Measurements from ENCODE around the gene BMS1. TPM values are rescaled to one million over a fixed set of nuclear protein-coding genes. Genes with fewer than 3 reads are reported as not detected.

The BMS1 gene
- total RNA-seq, 1 experiment from 2014 or later: 40.0 TPM

GRCh38 chr10:42809676-42810075, 27.1 kb downstream of the BMS1 start:
- H3K79me2 ChIP-seq (ENCODE audit: insufficient read depth, low read length): peaks cover 97% of the 10 kb centered on the region
- no peak overlapping the region for H3K27ac ChIP-seq (ENCODE audit: low read depth, low read length)
- H3K4me2 ChIP-seq (ENCODE audit: low read length): no peak overlapping the region
- H3K9me2 ChIP-seq (ENCODE audit: insufficient read depth): no peaks in the 10 kb centered on the region
- no peaks in the 10 kb centered on the region for H4K20me1 ChIP-seq (ENCODE audit: insufficient read depth)
- no peaks in the 10 kb centered on the region for H3K4me1 ChIP-seq (ENCODE audit: control insufficient read depth in 1 of 2, insufficient read depth in 2 of 2, low read length in 2 of 2)
- H2AFZ ChIP-seq (ENCODE audit: low read depth, low read length, poor library complexity, severe bottlenecking): no peak overlapping the region
- no peaks in the 10 kb centered on the region for H3K27me3 ChIP-seq (ENCODE audit: insufficient read depth, low read length)
- H3K9me3 ChIP-seq (ENCODE audit: control insufficient read depth in 1 of 2, insufficient read depth in 1 of 2, low read depth in 1 of 2, low read length in 2 of 2): no peaks in the 10 kb centered on the region
- intact Hi-C loops (cut with micrococcal nuclease): no loop called here
- RAD21 ChIA-PET (ENCODE audit: low non-redundant PET in 1 of 2, low total read pairs in 2 of 2, uncharacterized antibody in 2 of 2, unreplicated experiment in 2 of 2): no interaction called here
- BruUV-seq (replicated peaks): no TSS peak
- CTCF ChIA-PET: no interaction called here
- H3K9ac ChIP-seq (ENCODE audit: low read length): no peak overlapping the region
- POLR2A ChIA-PET: no interaction called here
- H3K4me3 ChIP-seq (replicated peaks in 1 of 2; ENCODE audit: low read depth in 1 of 2, low read length in 2 of 2): no peak overlapping the region
- no peak for DNase-seq (ENCODE audit: low read depth, low spot score)
- H3K36me3 ChIP-seq (ENCODE audit: control insufficient read depth in 1 of 2, insufficient read depth in 2 of 2, low read length in 2 of 2): peaks cover 27 to 46% of the 10 kb centered on the region in 2 experiments
- no peak for ATAC-seq
- TF ChIP-seq EGR1 (IDR thresholded peaks at IDR 0.05; ENCODE audit: low read depth) (no peak), MAX (IDR thresholded peaks at IDR 0.05) (no peak), SRF (IDR thresholded peaks at IDR 0.05; ENCODE audit: low read depth) (no peak), CTCF (IDR thresholded peaks at IDR 0.05 in 2 of 3, conservative IDR thresholded peaks at IDR 0.05 in 1 of 3; ENCODE audit: borderline replicate concordance in 1 of 3, insufficient read depth in 1 of 3, low read depth in 2 of 3, low read length in 2 of 3) (no peak), ELF1 (IDR thresholded peaks at IDR 0.05; ENCODE audit: borderline replicate concordance, low read depth) (no peak), ZFX (IDR thresholded peaks at IDR 0.05) (no peak)

- Histone ChIP-seq H3K9ac (ENCODE audit: low read length) (no peak overlapping the region), H3K4me3 (replicated peaks in 1 of 2; ENCODE audit: low read depth in 1 of 2, low read length in 2 of 2) (no peak overlapping the region), H4K20me1 (ENCODE audit: insufficient read depth) (no peaks in the 10 kb centered on the region), H3K27me3 (ENCODE audit: insufficient read depth, low read length) (no peaks in the 10 kb centered on the region), H3K79me2 (ENCODE audit: insufficient read depth, low read length) (peaks cover 87% of the 10 kb centered on the region), H3K9me3 (ENCODE audit: control insufficient read depth in 1 of 2, insufficient read depth in 1 of 2, low read depth in 1 of 2, low read length in 2 of 2) (no peaks in the 10 kb centered on the region), H3K4me1 (ENCODE audit: control insufficient read depth in 1 of 2, insufficient read depth in 2 of 2, low read length in 2 of 2) (no peaks in the 10 kb centered on the region), H3K27ac (ENCODE audit: low read depth, low read length) (no peak overlapping the region), H2AFZ (ENCODE audit: low read depth, low read length, poor library complexity, severe bottlenecking) (no peak overlapping the region), H3K9me2 (ENCODE audit: insufficient read depth) (no peaks in the 10 kb centered on the region), H3K4me2 (ENCODE audit: low read length) (no peak overlapping the region), H3K36me3 (ENCODE audit: control insufficient read depth in 1 of 2, insufficient read depth in 2 of 2, low read length in 2 of 2) (peaks cover 23 to 29% of the 10 kb centered on the region in 2 experiments)
- intact Hi-C loops (cut with micrococcal nuclease): no loop called here
- BruUV-seq (replicated peaks): no TSS peak
- ATAC-seq: no peak
- DNase-seq (ENCODE audit: low read depth, low spot score): no peak
- ChIA-PET RAD21 (ENCODE audit: low non-redundant PET in 1 of 2, low total read pairs in 2 of 2, uncharacterized antibody in 2 of 2, unreplicated experiment in 2 of 2) (no interaction called here), CTCF (no interaction called here), POLR2A (no interaction called here)
- no peak for TF ChIP-seq JUND (IDR thresholded peaks at IDR 0.05)
- TF ChIP-seq RAD21 (IDR thresholded peaks at IDR 0.05; ENCODE audit: low read depth): no peak
- TF ChIP-seq YY1 (IDR thresholded peaks at IDR 0.05; ENCODE audit: extremely low read depth, insufficient replicate concordance, low read depth, low read length): no peak
- no peak for TF ChIP-seq SP1 (IDR thresholded peaks at IDR 0.05; ENCODE audit: low read depth)
- TF ChIP-seq MAX (IDR thresholded peaks at IDR 0.05): no peak
- no peak for TF ChIP-seq SIN3A (IDR thresholded peaks at IDR 0.05; ENCODE audit: low read depth)
- no peak for TF ChIP-seq EGR1 (IDR thresholded peaks at IDR 0.05; ENCODE audit: low read depth)
- TF ChIP-seq ZBTB33 (IDR thresholded peaks at IDR 0.05; ENCODE audit: extremely low read depth, insufficient replicate concordance, low read length): no peak
Measured at GRCh38 chr10:42812028-42812427, 29.4 kb downstream of the BMS1 start.
